Fibroblast of lung (primary cell): ENCODE results near the gene KLHL29. TPM values are rescaled to one million over a fixed set of nuclear protein-coding genes. Genes with fewer than 3 reads are reported as not detected.

Experiments
- DNase-seq, 2 donors: peaks; one replicate each; pipeline versions ENCODE4 v3.0.0 to v3.0.0-alpha.2; 2010; ENCODE audit warnings: low read depth in 2 of 2
- H2AFZ ChIP-seq: 2 replicates; pipeline ENCODE4 v1.5.1; 2012; ENCODE audit warnings: low read length, control low read depth, inconsistent platforms
- H3K27ac ChIP-seq: 2 replicates; pipeline ENCODE4 v1.5.1; 2011; ENCODE audit warnings: low read length, control low read depth; ENCODE audit not compliant: insufficient read depth
- H3K27me3 ChIP-seq: 2 replicates; pipeline ENCODE4 v1.5.1; 2011; ENCODE audit warnings: mild to moderate bottlenecking, low read length; ENCODE audit not compliant: control insufficient read depth, insufficient read depth
- H3K36me3 ChIP-seq: 2 replicates; pipeline ENCODE4 v1.5.1; 2011; ENCODE audit warnings: low read length; ENCODE audit not compliant: control insufficient read depth, insufficient read depth
- H3K4me1 ChIP-seq: 2 replicates; pipeline ENCODE4 v1.5.1; 2011; ENCODE audit warnings: low read length; ENCODE audit not compliant: control insufficient read depth, insufficient read depth; ENCODE audit errors: extremely low read depth
- H3K4me2 ChIP-seq: 2 replicates; pipeline ENCODE4 v1.5.1; 2011; ENCODE audit warnings: low read length, control low read depth; ENCODE audit not compliant: insufficient read depth; ENCODE audit errors: extremely low read depth
- H3K4me3 ChIP-seq, 4 experiments: fragments of 200-600 bp in 1 of 4; sonication (generic) in 1 of 4; replicated peaks in 1 of 4; 2 replicates each; pipeline ENCODE4 v1.5.1; 2011 to 2016; ENCODE audit warnings: low read length in 4 of 4, low read depth in 3 of 4, mild to moderate bottlenecking in 3 of 4, control low read depth in 2 of 4, inconsistent platforms in 1 of 4, mixed read lengths in 1 of 4; ENCODE audit not compliant: insufficient read depth in 1 of 4; ENCODE audit errors: control extremely low read depth in 1 of 4
- H3K79me2 ChIP-seq: 2 replicates; pipeline ENCODE4 v1.5.1; 2012; ENCODE audit warnings: mild to moderate bottlenecking, low read length, inconsistent platforms; ENCODE audit not compliant: control insufficient read depth, insufficient read depth
- H3K9ac ChIP-seq: 2 replicates; pipeline ENCODE4 v1.5.1; 2011; ENCODE audit warnings: mild to moderate bottlenecking, low read length, control low read depth; ENCODE audit not compliant: insufficient read depth
- H3K9me3 ChIP-seq: 2 replicates; pipeline ENCODE4 v1.5.1; 2012; ENCODE audit warnings: low read depth, low read length; ENCODE audit not compliant: control insufficient read depth, insufficient read depth
- H4K20me1 ChIP-seq: 2 replicates; pipeline ENCODE4 v1.5.1; 2011; ENCODE audit warnings: low read length; ENCODE audit not compliant: control insufficient read depth, insufficient read depth; ENCODE audit errors: extremely low read depth
- CTCF ChIP-seq, 2 donors: IDR thresholded peaks in 1 of 2; conservative IDR thresholded peaks in 1 of 2; 1 replicate in 1 of 2; 2 replicates in 1 of 2; pipeline ENCODE4 v1.5.1; 2011 to 2012; ENCODE audit warnings: low read length in 2 of 2, control low read depth in 1 of 2, inconsistent platforms in 1 of 2, low read depth in 1 of 2, mild to moderate bottlenecking in 1 of 2
- EZH2 ChIP-seq: IDR thresholded peaks from 2 replicates; pipeline ENCODE4 v1.5.1; 2012; ENCODE audit warnings: low read length, control low read depth, mild to moderate bottlenecking; ENCODE audit errors: missing control alignments
- polyA plus RNA-seq, 2 donors: library from polyadenylated mRNA; depleted of rRNA in 1 of 2; stranded (reverse) in 1 of 2; unstranded in 1 of 2; fragments of >200 nt; gene quantifications; 2 replicates each; pipeline ENCODE4 v1.2.1, GENCODE V29; 2011 to 2012; ENCODE audit warnings: missing spikeins in 1 of 2
- total RNA-seq: library from RNA; depleted of rRNA; stranded (reverse); fragments of >200 nt; gene quantifications from 2 replicates; pipeline ENCODE4 v1.2.1, GENCODE V29; 2014

Gene KLHL29
- total and polyA plus RNA-seq, 2 donors (not counting 1 experiment from before 2014, with no cell fraction given) = 7.1 to 7.9 TPM

GRCh38 chr2:23689131-23689700 is 304.2 kb downstream of the KLHL29 start:
- Histone ChIP-seq H3K4me1 (no peaks in the 10 kb centered on the region), H3K27me3 (no peaks in the 10 kb centered on the region), H3K36me3 (peaks cover 2% of the 10 kb centered on the region), H3K79me2 (no peaks in the 10 kb centered on the region), H2AFZ (no peak overlapping the region), H3K4me2 (no peak overlapping the region), H3K9me3 (no peaks in the 10 kb centered on the region), H4K20me1 (no peaks in the 10 kb centered on the region), H3K9ac (no peak overlapping the region), H3K27ac (no peak overlapping the region), H3K4me3 (no peak overlapping the region)
- TF ChIP-seq EZH2 (no peak), CTCF (conservative IDR thresholded peaks at IDR 0.05 in 1 of 2, IDR thresholded peaks at IDR 0.05 in 1 of 2; ENCODE audit: low read depth in 1 of 2, low read length in 2 of 2) (no peak)
- DNase-seq = no peak

- Histone ChIP-seq H3K27me3 (no peaks in the 10 kb centered on the region), H2AFZ (no peak overlapping the region), H3K36me3 (peaks cover 2% of the 10 kb centered on the region), H3K4me1 (no peaks in the 10 kb centered on the region), H3K27ac (no peak overlapping the region), H3K4me3 (no peak overlapping the region), H4K20me1 (no peaks in the 10 kb centered on the region), H3K9me3 (no peaks in the 10 kb centered on the region), H3K4me2 (no peak overlapping the region), H3K9ac (no peak overlapping the region), H3K79me2 (no peaks in the 10 kb centered on the region)
- DNase-seq = no peak
- TF ChIP-seq CTCF (conservative IDR thresholded peaks at IDR 0.05 in 1 of 2, IDR thresholded peaks at IDR 0.05 in 1 of 2; ENCODE audit: low read depth in 1 of 2, low read length in 2 of 2) (no peak), EZH2 (no peak)
These were observed 304.9 kb downstream of the KLHL29 start for GRCh38 chr2:23689891-23690290.

GRCh38 chr2:23690421-23691105 is 305.6 kb downstream of the KLHL29 start:
- no peak overlapping the region for H3K27ac ChIP-seq
- H2AFZ ChIP-seq = no peak overlapping the region
- TF ChIP-seq EZH2 (no peak), CTCF (conservative IDR thresholded peaks at IDR 0.05 in 1 of 2, IDR thresholded peaks at IDR 0.05 in 1 of 2; ENCODE audit: low read depth in 1 of 2, low read length in 2 of 2) (no peak)
- H4K20me1 ChIP-seq = no peaks in the 10 kb centered on the region
- H3K36me3 ChIP-seq = peaks cover 2% of the 10 kb centered on the region
- no peak overlapping the region for H3K4me3 ChIP-seq
- no peaks in the 10 kb centered on the region for H3K79me2 ChIP-seq
- H3K27me3 ChIP-seq = no peaks in the 10 kb centered on the region
- H3K4me1 ChIP-seq = no peaks in the 10 kb centered on the region
- no peak overlapping the region for H3K9ac ChIP-seq
- no peaks in the 10 kb centered on the region for H3K9me3 ChIP-seq
- no peak for DNase-seq
- H3K4me2 ChIP-seq = no peak overlapping the region
